Spleen (tissue), 11 donors: ENCODE data around the gene MAPK14. TPM values are rescaled to one million over a fixed set of nuclear protein-coding genes. Genes with fewer than 3 reads are reported as not detected.

ENCODE experiments used
- DNase-seq: peaks from one replicate; pipeline ENCODE4 v3.0.0-alpha.2; 2020
- H3K27ac ChIP-seq, 8 donors: fragments of 200-600 bp; sonication (generic) in 7 of 8; 1 replicate in 4 of 8; 2 replicates in 4 of 8; pipeline versions ENCODE4 v1.5.0 to v1.8.0; 2016 to 2021; ENCODE audit warnings: inconsistent platforms in 4 of 8, mild to moderate bottlenecking in 4 of 8, moderate library complexity in 1 of 8
- H3K27me3 ChIP-seq, 7 donors: fragments of 200-600 bp; sonication (generic) in 6 of 7; replicated peaks in 1 of 7; 1 replicate in 4 of 7; 2 replicates in 3 of 7; pipeline versions ENCODE4 v1.5.0 to v1.8.0; 2016 to 2021; ENCODE audit warnings: inconsistent platforms in 3 of 7, mild to moderate bottlenecking in 1 of 7
- H3K36me3 ChIP-seq, 6 donors: fragments of 200-600 bp; sonication (generic) in 5 of 6; 1 replicate in 4 of 6; 2 replicates in 2 of 6; pipeline versions ENCODE4 v1.5.0 to v1.8.0; 2016 to 2021; ENCODE audit warnings: inconsistent platforms in 2 of 6
- H3K4me1 ChIP-seq, 6 donors: fragments of 200-600 bp; sonication (generic) in 5 of 6; 1 replicate in 3 of 6; 2 replicates in 3 of 6; pipeline versions ENCODE4 v1.5.0 to v1.8.0; 2016 to 2021; ENCODE audit warnings: inconsistent platforms in 3 of 6
- H3K4me3 ChIP-seq, 8 donors: fragments of 200-600 bp; sonication (generic) in 7 of 8; 1 replicate in 4 of 8; 2 replicates in 4 of 8; pipeline versions ENCODE4 v1.5.0 to v1.8.0; 2016 to 2021; ENCODE audit warnings: inconsistent platforms in 4 of 8, mild to moderate bottlenecking in 4 of 8, moderate library complexity in 2 of 8
- H3K9me3 ChIP-seq, 8 donors: fragments of 200-600 bp; sonication (generic) in 7 of 8; 1 replicate in 4 of 8; 2 replicates in 4 of 8; pipeline versions ENCODE4 v1.5.0 to v1.8.0; 2016 to 2021; ENCODE audit warnings: inconsistent platforms in 4 of 8
- POLR2A ChIP-seq, 3 donors: fragments of 450-650 bp; IDR thresholded peaks; one replicate each; pipeline ENCODE4 v1.5.1; 2017; ENCODE audit warnings: antibody characterized with exemption in 3 of 3, mild to moderate bottlenecking in 1 of 3
- POLR2AphosphoS5 ChIP-seq, 3 donors: sonication (generic); formaldehyde crosslinking; IDR thresholded peaks; one replicate each; pipeline ENCODE4 v1.5.1; 2017; ENCODE audit warnings: antibody characterized with exemption in 3 of 3
- WGBS, 5 donors: extraction: QIAGEN DNeasy Blood & Tissue Kit in 3 of 5; methylation state at CpG; one replicate each; pipeline versions ENCODE4 v1.1.5 to v1.1.7; 2013 to 2018; 5-methylcytosine and 5-hydroxymethylcytosine counted together
- intact Hi-C: fragments of 100-400 bp; cut with DNase I; formaldehyde crosslinking; loops from one replicate; pipeline ENCODE4 v1.15.0; 2023; ENCODE audit warnings: low total_unique reads
- polyA plus RNA-seq, 3 donors: library from polyadenylated mRNA; stranded (reverse); fragments of 200-250 nt; gene quantifications; one replicate each; pipeline ENCODE4 v1.2.1, GENCODE V29; 2013
- total RNA-seq, 7 donors: library from RNA; depleted of rRNA in 3 of 7; stranded (reverse); fragments of >200 nt in 3 of 7; fragmentation: NEBNext Ultra II Directional in 4 of 7; extraction: Animal tissue kit (Norgen Biotek cat#: 25700) in 4 of 7; gene quantifications; one replicate each; pipeline versions ENCODE4 v1.1.0 to v1.2.1, GENCODE V29; 2016 to 2021
- TF ChIP-seq, protein P1 (sequence below), 11 experiments: fragments of 200-600 bp in 7 of 11; fragments of 450-650 bp in 4 of 11; sonication (generic) in 4 of 11; IDR thresholded peaks in 8 of 11; conservative IDR thresholded peaks in 3 of 11; 1 replicate in 7 of 11; 2 replicates in 4 of 11; pipeline versions ENCODE4 v1.4.0 to v1.8.0; 2016 to 2021; ENCODE audit warnings: antibody characterized with exemption in 11 of 11, inconsistent platforms in 4 of 11, mild to moderate bottlenecking in 1 of 11
- donor health status: healthy with polysubstance abuse.
- donor health status: DM: no; HTN: no; CAD: no; lungs with moderate emphysema.
- donor health status: DM: no; HTN: no; CAD: no.
- donor health status: Bipolar disorder and iron deficiency.
- donor health status: healthy.
- donor health status: DM: no; HTN: no; CAD: no.
- donor health status: DM: yes; HTN: yes; CAD: no.

MAPK14 gene
- total and polyA plus RNA-seq, 10 donors = 13.9 to 242 (median 94.6) TPM

DNA sequence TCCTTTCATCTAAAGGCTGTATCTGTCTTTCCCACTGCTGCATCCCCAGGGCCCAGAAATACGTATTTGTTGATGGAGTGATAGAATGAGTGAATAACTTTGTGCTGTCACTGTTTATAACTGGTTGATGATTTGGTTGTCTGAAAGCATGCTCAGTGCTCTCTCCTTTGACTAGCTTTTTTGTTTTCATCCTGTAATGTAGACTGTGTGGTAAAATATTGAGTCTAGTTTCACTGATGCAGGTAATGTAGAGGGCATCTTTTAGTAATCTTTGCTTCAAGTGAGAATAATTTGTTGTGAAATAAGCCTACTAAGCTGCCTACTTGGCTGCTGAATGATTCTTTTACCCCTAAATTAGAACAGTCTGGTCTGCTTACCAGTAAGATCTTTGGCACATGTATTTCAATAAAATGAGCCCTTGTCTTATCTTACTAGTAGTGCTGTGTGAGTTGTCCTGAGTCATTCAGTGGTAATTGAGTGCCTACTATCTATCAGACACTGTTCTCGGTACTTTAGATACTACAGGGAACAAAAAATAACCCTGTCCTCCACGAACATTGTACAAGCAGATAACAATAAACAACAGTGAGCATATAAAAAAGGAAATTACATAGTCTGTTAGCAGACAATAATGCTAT is 39.9 kb downstream of the MAPK14 start:
- TF ChIP-seq POLR2AphosphoS5 (IDR thresholded peaks at IDR 0.05) (no peak), POLR2A (IDR thresholded peaks at IDR 0.05) (no peak)
- TF ChIP-seq, protein P1, sequence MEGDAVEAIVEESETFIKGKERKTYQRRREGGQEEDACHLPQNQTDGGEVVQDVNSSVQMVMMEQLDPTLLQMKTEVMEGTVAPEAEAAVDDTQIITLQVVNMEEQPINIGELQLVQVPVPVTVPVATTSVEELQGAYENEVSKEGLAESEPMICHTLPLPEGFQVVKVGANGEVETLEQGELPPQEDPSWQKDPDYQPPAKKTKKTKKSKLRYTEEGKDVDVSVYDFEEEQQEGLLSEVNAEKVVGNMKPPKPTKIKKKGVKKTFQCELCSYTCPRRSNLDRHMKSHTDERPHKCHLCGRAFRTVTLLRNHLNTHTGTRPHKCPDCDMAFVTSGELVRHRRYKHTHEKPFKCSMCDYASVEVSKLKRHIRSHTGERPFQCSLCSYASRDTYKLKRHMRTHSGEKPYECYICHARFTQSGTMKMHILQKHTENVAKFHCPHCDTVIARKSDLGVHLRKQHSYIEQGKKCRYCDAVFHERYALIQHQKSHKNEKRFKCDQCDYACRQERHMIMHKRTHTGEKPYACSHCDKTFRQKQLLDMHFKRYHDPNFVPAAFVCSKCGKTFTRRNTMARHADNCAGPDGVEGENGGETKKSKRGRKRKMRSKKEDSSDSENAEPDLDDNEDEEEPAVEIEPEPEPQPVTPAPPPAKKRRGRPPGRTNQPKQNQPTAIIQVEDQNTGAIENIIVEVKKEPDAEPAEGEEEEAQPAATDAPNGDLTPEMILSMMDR (IDR thresholded peaks at IDR 0.05 in 8 of 11, conservative IDR thresholded peaks at IDR 0.05 in 3 of 11) = no peak
- H3K36me3 ChIP-seq = peaks cover 0 to 16% (median 5%) of the 10 kb centered on the region in 6 donors
- H3K4me1 ChIP-seq = peaks cover 0 to 99% (median 32%) of the 10 kb centered on the region in 6 donors
- H3K4me3 ChIP-seq = no peak overlapping the region
- no peak for DNase-seq
- no peaks in the 10 kb centered on the region for H3K27me3 ChIP-seq
- intact Hi-C loops = no loop called here
- 80 to 90% (median 83%) methylated on average over 3 of the region's 3 CpGs for WGBS, 5 donors
- H3K9me3 ChIP-seq = no peaks in the 10 kb centered on the region
- peak overlapping the region in 1 of 8 donors; percentile 17 for H3K27ac ChIP-seq

DNA sequence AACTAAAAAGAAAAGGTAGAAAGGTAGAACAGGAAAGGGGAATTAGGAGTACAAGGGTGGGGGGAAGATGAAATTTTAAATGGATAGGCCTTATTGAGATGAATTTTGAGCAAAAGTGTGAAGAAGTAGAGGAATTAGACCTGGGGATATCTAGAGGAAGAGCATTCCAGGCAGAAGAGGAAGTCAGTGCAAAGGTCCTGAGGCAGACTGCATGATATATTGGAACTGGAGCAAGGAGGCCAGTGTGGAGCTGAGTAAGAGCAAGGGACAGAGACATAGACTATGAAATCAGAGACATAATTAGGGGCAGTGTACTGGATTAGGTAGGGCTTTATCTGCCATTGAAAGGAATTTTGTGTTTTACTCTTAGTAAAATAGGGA is 40.4 kb downstream of the MAPK14 start:
- intact Hi-C loops = no loop called here
- Histone ChIP-seq H3K27ac (peak overlapping the region in 1 of 8 donors; percentile 17), H3K27me3 (no peaks in the 10 kb centered on the region), H3K36me3 (peaks cover 0 to 16% (median 2%) of the 10 kb centered on the region in 6 donors), H3K9me3 (no peaks in the 10 kb centered on the region), H3K4me1 (peaks cover 0 to 99% (median 32%) of the 10 kb centered on the region in 6 donors), H3K4me3 (no peak overlapping the region)
- no peak for TF ChIP-seq POLR2AphosphoS5 (IDR thresholded peaks at IDR 0.05)
- no peak for TF ChIP-seq POLR2A (IDR thresholded peaks at IDR 0.05)
- TF ChIP-seq, protein P1 (IDR thresholded peaks at IDR 0.05 in 8 of 11, conservative IDR thresholded peaks at IDR 0.05 in 3 of 11) = no peak
- DNase-seq = no peak

DNA sequence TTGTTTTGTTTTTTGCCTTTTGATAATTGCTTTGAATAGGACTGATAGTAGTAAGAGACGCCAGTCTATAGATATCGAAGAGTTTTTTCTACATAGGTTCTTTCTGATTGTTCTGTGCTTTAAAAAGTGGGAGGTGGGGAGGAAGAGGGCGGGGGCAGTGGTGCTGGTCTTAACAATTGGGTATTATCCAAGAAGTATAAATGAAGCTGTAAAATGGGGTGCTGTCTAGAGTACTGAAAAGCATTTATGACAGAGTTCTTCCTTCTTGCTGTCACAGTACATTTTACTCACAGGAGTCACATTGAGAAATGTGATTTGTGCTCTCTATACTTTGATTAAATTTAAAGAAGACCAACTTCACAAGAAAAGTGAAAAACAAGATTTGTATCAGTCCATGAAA is 41.0 kb downstream of the MAPK14 start:
- no peak overlapping the region for H3K27ac ChIP-seq
- H3K36me3 ChIP-seq = peaks cover 0 to 17% (median 0%) of the 10 kb centered on the region in 6 donors
- peaks cover 0 to 98% (median 29%) of the 10 kb centered on the region in 6 donors for H3K4me1 ChIP-seq
- no peaks in the 10 kb centered on the region for H3K27me3 ChIP-seq
- 76 to 93% (median 91%) methylated on average over 3 of the region's 3 CpGs for WGBS, 5 donors
- DNase-seq = no peak
- intact Hi-C loops = no loop called here
- no peak overlapping the region for H3K4me3 ChIP-seq
- no peaks in the 10 kb centered on the region for H3K9me3 ChIP-seq
- TF ChIP-seq, protein P1 (IDR thresholded peaks at IDR 0.05 in 8 of 11, conservative IDR thresholded peaks at IDR 0.05 in 3 of 11) = no peak
- TF ChIP-seq POLR2AphosphoS5 (IDR thresholded peaks at IDR 0.05) (no peak), POLR2A (IDR thresholded peaks at IDR 0.05) (no peak)

DNA sequence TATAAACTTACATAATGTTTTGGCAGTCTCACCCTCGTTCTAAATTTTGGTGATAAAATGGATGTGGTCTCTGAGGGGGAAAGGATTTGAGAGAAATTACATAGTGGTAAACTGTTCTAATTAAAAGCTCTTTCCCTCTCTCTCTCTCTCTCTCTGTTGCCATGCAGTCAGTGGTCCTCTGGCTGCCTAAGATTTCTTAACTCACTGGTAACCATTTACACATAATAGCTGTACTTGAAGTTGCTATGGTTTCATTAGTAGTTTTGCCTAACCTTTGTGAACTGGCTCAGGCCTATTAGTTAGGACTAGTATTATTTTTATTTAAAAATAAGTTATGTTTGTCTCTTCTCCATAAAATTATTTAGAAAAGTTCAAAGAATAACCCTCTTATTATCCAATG is 42.0 kb downstream of the MAPK14 start:
- Histone ChIP-seq H3K36me3 (peaks cover 0 to 27% (median 1%) of the 10 kb centered on the region in 6 donors), H3K9me3 (no peaks in the 10 kb centered on the region), H3K4me3 (no peak overlapping the region), H3K4me1 (peaks cover 0 to 92% (median 27%) of the 10 kb centered on the region in 6 donors), H3K27me3 (no peaks in the 10 kb centered on the region), H3K27ac (no peak overlapping the region)
- TF ChIP-seq, protein P1 (IDR thresholded peaks at IDR 0.05 in 8 of 11, conservative IDR thresholded peaks at IDR 0.05 in 3 of 11) = no peak
- TF ChIP-seq POLR2A (IDR thresholded peaks at IDR 0.05) = no peak
- no peak for TF ChIP-seq POLR2AphosphoS5 (IDR thresholded peaks at IDR 0.05)
- intact Hi-C loops = no loop called here
- no peak for DNase-seq
- WGBS, 5 donors = 69 to 93% (median 84%) methylated on average over 1 of the region's 1 CpG
